IPS DF 19.7 (cell line): Measurements from ENCODE around the gene ROS1.
"Not testable (repeated sequence)": the region's sequence is repeated elsewhere in the genome, so short reads cannot be mapped to it uniquely, and the experiment has no call there.

Experiments
- DNase-seq: peaks from one replicate; pipeline ENCODE4 v3.0.0-alpha.2; 2013; ENCODE audit warnings: low read depth, low spot score

Gene ROS1

GRCh38 chr6:117384659-117385058 lies 41.1 kb downstream of the ROS1 start:
- DNase-seq, result no peak

- no peak for DNase-seq
Observed at GRCh38 chr6:117381749-117382148, 44.0 kb downstream of the ROS1 start.

GRCh38 chr6:117380298-117380697 lies 45.4 kb downstream of the ROS1 start:
- DNase-seq, result no peak

GRCh38 chr6:117375446-117375845 lies 50.3 kb downstream of the ROS1 start:
- no peak for DNase-seq

- no peak for DNase-seq
Observed at GRCh38 chr6:117373211-117373813, 52.4 kb downstream of the ROS1 start.

GRCh38 chr6:117372289-117372688 lies 53.5 kb downstream of the ROS1 start:
- DNase-seq, result not testable (repeated sequence)

GRCh38 chr6:117371492-117371891 lies 54.2 kb downstream of the ROS1 start:
- no peak for DNase-seq

- DNase-seq, result no peak
Observed at GRCh38 chr6:117359581-117359980, 66.2 kb downstream of the ROS1 start.

GRCh38 chr6:117354671-117355070 lies 71.1 kb downstream of the ROS1 start:
- no peak for DNase-seq

GRCh38 chr6:117352466-117353081 lies 73.2 kb downstream of the ROS1 start:
- DNase-seq, result no peak

GRCh38 chr6:117351521-117351920 lies 74.2 kb downstream of the ROS1 start:
- no peak for DNase-seq

GRCh38 chr6:117346142-117346930 lies 79.4 kb downstream of the ROS1 start:
- DNase-seq, result no peak

GRCh38 chr6:117345292-117345610 lies 80.5 kb downstream of the ROS1 start:
- no peak for DNase-seq

GRCh38 chr6:117344444-117345291 lies 81.1 kb downstream of the ROS1 start:
- no peak for DNase-seq

GRCh38 chr6:117338567-117338966 lies 87.2 kb downstream of the ROS1 start:
- DNase-seq, result no peak

GRCh38 chr6:117329926-117330325 lies 95.8 kb downstream of the ROS1 start:
- DNase-seq, result no peak

GRCh38 chr6:117328500-117328899 lies 97.2 kb downstream of the ROS1 start:
- no peak for DNase-seq

- DNase-seq, result no peak
Observed at GRCh38 chr6:117328005-117328389, 97.7 kb downstream of the ROS1 start.

- no peak for DNase-seq
Observed at GRCh38 chr6:117327149-117328004, 98.4 kb downstream of the ROS1 start.

GRCh38 chr6:117326396-117326795 lies 99.3 kb downstream of the ROS1 start:
- no peak for DNase-seq

- no peak for DNase-seq
Observed at GRCh38 chr6:117317261-117317660, 108.5 kb downstream of the ROS1 start.
